Sigmoid colon (tissue), 4 donors: ENCODE results near the gene CIC.

ENCODE experiments used
- EP300 ChIP-seq, 4 donors: sonication (generic); formaldehyde crosslinking; IDR thresholded peaks; one replicate each; pipeline ENCODE4 v1.6.1; 2017; ENCODE audit warnings: antibody characterized with exemption in 4 of 4
- POLR2A ChIP-seq, 2 donors: fragments of 450-650 bp; IDR thresholded peaks; one replicate each; pipeline ENCODE4 v1.6.1; 2016; ENCODE audit warnings: antibody characterized with exemption in 2 of 2, mild to moderate bottlenecking in 2 of 2, moderate library complexity in 2 of 2
- POLR2AphosphoS5 ChIP-seq, 4 donors: sonication (generic); formaldehyde crosslinking; IDR thresholded peaks; one replicate each; pipeline ENCODE4 v1.6.1; 2017; ENCODE audit warnings: antibody characterized with exemption in 4 of 4
- TF ChIP-seq, protein P1 (sequence below), 4 experiments: fragments of 450-650 bp in 3 of 4; fragments of 200-600 bp in 1 of 4; IDR thresholded peaks; one replicate each; pipeline ENCODE4 v1.5.1; 2016 to 2019; ENCODE audit warnings: antibody characterized with exemption in 4 of 4, mild to moderate bottlenecking in 3 of 4, moderate library complexity in 2 of 4

DNA sequence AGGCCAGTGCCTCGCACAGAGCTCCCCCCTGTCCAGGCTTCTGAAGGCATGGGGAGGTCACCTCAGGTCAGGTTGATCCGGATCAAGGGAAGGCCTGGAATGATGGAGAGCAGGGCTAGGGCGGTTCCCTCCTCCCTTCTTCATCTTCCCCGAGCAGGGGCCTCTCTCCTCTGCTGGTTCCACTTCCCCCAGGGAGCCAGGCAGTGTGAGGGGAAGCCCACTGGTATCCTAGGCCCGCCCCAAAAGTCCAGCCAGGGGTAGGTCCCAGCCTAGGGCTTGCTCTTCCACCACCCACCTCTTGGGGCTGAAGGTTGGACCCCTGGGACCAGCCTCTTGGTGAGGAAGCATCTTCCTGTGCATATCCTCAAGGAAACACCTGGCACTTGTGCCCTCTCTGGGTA, 16.5 kb downstream of the CIC start:
- TF ChIP-seq POLR2A (IDR thresholded peaks at IDR 0.05): no peak
- TF ChIP-seq, protein P1, sequence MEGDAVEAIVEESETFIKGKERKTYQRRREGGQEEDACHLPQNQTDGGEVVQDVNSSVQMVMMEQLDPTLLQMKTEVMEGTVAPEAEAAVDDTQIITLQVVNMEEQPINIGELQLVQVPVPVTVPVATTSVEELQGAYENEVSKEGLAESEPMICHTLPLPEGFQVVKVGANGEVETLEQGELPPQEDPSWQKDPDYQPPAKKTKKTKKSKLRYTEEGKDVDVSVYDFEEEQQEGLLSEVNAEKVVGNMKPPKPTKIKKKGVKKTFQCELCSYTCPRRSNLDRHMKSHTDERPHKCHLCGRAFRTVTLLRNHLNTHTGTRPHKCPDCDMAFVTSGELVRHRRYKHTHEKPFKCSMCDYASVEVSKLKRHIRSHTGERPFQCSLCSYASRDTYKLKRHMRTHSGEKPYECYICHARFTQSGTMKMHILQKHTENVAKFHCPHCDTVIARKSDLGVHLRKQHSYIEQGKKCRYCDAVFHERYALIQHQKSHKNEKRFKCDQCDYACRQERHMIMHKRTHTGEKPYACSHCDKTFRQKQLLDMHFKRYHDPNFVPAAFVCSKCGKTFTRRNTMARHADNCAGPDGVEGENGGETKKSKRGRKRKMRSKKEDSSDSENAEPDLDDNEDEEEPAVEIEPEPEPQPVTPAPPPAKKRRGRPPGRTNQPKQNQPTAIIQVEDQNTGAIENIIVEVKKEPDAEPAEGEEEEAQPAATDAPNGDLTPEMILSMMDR (IDR thresholded peaks at IDR 0.05): no peak
- no peak for TF ChIP-seq POLR2AphosphoS5 (IDR thresholded peaks at IDR 0.05)
- no peak for TF ChIP-seq EP300 (IDR thresholded peaks at IDR 0.05)
